Measurements from ENCODE around the gene GPS1.

Gene GPS1

DNA sequence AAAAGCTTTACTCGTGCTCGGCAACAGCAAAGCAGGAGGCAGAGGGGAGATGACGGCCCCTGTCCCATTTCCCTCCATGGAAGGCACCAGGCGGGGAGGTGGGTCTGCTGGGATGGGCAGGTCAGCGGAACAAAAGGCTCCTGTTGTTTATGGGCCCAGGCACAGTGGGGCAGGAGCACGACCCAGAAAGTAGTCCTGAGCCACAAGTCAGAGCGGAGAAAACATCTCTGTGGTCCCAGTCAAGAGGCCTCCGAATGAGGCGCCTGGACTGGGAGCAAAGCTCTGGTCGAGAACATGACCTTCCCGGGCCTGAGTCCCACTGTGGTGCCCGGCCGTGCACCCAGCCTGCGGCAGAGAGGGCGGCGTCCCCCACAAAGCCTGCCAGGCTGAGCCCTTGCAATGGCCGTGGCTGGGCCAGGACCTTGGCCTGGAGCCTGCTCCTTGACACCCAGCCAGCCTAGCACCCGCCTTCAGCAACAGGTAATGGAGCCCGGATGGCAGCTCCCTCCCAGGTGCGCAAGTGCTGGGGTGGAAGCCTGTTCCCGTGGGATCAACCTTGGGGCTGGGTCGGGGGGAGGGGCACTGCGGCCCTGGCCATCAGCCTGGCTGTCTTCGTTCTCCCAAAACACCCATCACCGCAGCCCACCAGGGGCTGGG, 3.7 kb upstream of the GPS1 start:
- H3K36me3 Mint-ChIP-seq (ENCODE audit: insufficient read depth) = no peaks in the 10 kb centered on the region
- no peak for DNase-seq
- H3K27ac Mint-ChIP-seq = no peak overlapping the region
- no peaks in the 10 kb centered on the region for H3K27me3 Mint-ChIP-seq
- ATAC-seq (replicated peaks) = no peak
- no peaks in the 10 kb centered on the region for H3K9me3 Mint-ChIP-seq
- H3K4me3 Mint-ChIP-seq = no peak overlapping the region
- H3K4me1 Mint-ChIP-seq (ENCODE audit: low read depth in 2 of 2) = peaks cover 5 to 10% of the 10 kb centered on the region in 2 donors

DNA sequence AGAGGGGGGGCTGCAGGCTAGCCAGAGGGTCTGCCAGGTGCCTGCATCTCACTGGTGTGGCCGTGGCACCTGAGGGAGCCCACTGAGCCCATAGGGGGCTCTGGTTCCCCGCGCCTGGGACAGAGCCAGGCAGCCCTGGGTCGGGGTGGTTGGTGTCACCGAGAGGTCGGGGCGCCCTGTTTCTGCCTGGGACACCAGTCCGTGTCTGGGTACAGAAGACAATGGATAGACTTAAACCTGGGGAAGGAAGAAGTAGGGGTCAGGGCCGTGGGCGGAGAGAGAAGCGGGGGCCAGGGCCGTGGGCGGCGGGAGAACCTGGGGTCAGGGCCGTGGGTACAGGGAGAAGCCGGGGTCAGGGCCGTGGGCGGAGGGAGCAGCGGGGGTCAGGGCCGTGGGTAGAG, 3.1 kb upstream of the GPS1 start:
- ATAC-seq (replicated peaks) (no peak), DNase-seq (no peak)
- Mint-ChIP-seq H3K4me3 (no peak overlapping the region), H3K36me3 (ENCODE audit: insufficient read depth) (no peaks in the 10 kb centered on the region), H3K9me3 (no peaks in the 10 kb centered on the region), H3K27me3 (no peaks in the 10 kb centered on the region), H3K27ac (no peak overlapping the region), H3K4me1 (ENCODE audit: low read depth in 2 of 2) (peaks cover 5 to 15% of the 10 kb centered on the region in 2 donors)

DNA sequence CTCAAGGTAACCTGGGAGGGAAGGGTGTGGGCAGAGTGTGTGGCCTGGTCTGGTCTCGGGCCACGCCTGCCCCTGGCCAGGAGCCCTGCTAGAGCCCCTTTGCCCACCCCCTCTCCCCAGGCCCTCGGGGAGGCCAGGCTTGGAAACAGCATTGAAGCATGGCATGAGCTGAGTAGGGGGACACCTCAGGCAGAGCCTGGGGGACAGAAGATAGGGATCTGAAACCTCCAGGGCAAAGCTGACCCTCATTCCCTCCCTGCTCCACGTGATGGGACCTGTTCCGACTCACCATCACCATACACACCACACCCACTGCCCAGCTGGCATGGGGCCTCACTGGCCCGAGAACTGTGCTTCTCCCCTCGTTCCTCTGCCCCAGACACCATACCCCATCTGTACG, 2.6 kb upstream of the GPS1 start:
- H3K27ac Mint-ChIP-seq = no peak overlapping the region
- H3K36me3 Mint-ChIP-seq (ENCODE audit: insufficient read depth) = no peaks in the 10 kb centered on the region

DNA sequence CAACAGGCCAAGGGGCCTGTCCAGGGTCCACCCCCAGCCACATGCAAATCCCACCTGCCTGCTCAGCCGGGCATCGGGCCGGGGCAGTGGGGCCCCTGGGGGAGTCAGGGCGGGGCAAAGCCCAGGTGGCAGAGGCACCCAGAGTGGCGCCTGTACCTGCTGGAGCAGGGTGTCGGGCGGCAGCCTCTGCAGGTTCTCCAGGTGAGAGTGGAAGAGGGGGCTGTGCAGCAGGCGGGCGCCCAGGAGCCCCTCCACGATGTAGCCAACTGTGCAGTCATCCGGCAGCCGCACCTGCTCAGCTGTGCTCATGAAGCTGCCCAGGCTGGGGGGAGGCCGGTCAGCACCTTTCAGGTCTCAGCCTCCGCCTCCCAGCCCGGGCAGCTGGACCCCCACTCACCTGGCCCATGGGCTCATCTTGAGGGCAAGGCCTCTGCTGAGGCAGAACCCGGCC, 2.2 kb upstream of the GPS1 start:
- Mint-ChIP-seq H3K9me3 (no peaks in the 10 kb centered on the region), H3K4me3 (peak overlapping the region in 1 of 2 donors; percentile 8), H3K27me3 (no peaks in the 10 kb centered on the region), H3K36me3 (ENCODE audit: insufficient read depth) (no peaks in the 10 kb centered on the region), H3K27ac (no peak overlapping the region), H3K4me1 (ENCODE audit: low read depth in 2 of 2) (peaks cover 5 to 18% of the 10 kb centered on the region in 2 donors)
- DNase-seq = no peak
- ATAC-seq (replicated peaks) = no peak

More for the DNA sequence above, 2.6 kb upstream of the GPS1 start:
- H3K4me3 Mint-ChIP-seq = no peak overlapping the region
- no peaks in the 10 kb centered on the region for H3K9me3 Mint-ChIP-seq
- no peak for ATAC-seq (replicated peaks)
- DNase-seq = no peak
- no peaks in the 10 kb centered on the region for H3K27me3 Mint-ChIP-seq
- peaks cover 5 to 18% of the 10 kb centered on the region in 2 donors for H3K4me1 Mint-ChIP-seq (ENCODE audit: low read depth in 2 of 2)

GRCh38 chr17:82050152-82050760, 1.4 kb upstream of the GPS1 start:
- no peaks in the 10 kb centered on the region for H3K27me3 Mint-ChIP-seq
- H3K36me3 Mint-ChIP-seq (ENCODE audit: insufficient read depth) = peaks cover 3% of the 10 kb centered on the region

DNA sequence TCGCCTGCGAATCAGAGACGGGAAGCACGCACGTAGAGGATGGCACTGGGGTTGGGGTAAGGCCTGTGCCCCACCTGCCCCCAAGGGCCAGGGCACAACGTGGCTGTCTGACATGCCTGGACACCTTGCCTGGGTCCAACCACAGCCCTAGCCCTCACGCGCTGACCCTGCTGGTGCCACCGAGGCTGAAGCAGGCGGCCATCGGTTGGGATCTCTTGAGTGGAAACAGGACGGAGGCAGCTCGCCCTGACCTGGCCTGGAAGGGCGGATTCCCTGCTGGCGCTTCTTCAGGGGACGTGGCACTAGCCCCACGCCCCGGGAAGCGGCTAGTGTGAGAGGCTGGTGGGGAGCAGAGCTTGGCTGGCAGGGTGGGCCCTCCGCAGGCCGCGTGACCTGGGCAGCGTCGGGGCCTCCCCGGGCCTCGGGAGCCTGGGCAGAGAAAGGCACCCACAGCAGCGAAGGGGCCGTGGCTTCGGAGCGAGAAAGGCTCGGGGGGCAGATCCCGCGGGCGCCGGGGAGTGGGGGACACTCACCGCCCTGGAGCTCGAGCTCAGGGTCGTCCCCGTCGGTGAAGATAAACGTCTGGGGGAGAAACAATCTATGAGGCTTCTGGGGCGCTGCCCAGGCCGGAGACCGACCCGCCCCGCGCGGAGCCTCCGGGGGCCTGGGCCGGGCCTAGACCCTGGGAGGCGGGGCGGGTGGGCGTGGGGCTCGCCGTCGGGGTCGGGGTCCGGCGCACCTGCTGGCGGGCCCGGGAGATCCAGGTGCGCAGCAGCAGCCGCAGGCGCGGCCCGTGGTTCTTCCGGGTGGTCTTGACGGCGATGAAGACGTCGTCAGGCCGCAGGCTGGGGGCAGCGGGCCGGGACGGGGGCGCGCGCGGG, 697 bp upstream of the GPS1 start:
- Mint-ChIP-seq H3K36me3 (ENCODE audit: insufficient read depth) (peaks cover 3% of the 10 kb centered on the region), H3K4me1 (ENCODE audit: low read depth in 2 of 2) (peaks cover 5 to 22% of the 10 kb centered on the region in 2 donors), H3K27me3 (no peaks in the 10 kb centered on the region), H3K9me3 (no peaks in the 10 kb centered on the region), H3K27ac (peak overlapping the region; percentile 75 to 89), H3K4me3 (peak overlapping the region; percentile 80 to 88)
- peak; percentile 14 for ATAC-seq (replicated peaks)
- DNase-seq = no peak

More at GRCh38 chr17:82050152-82050760, 1.4 kb upstream of the GPS1 start:
- DNase-seq (no peak), ATAC-seq (replicated peaks) (no peak)
- Mint-ChIP-seq H3K9me3 (no peaks in the 10 kb centered on the region), H3K27ac (peak overlapping the region; percentile 75 to 89), H3K4me1 (ENCODE audit: low read depth in 2 of 2) (peaks cover 5 to 21% of the 10 kb centered on the region in 2 donors), H3K4me3 (peak overlapping the region; percentile 80 to 88)

- H3K4me3 Mint-ChIP-seq = peak overlapping the region; percentile 78 to 83
- H3K27ac Mint-ChIP-seq = no peak overlapping the region
- DNase-seq (no peak), ATAC-seq (replicated peaks) (no peak)
- no peaks in the 10 kb centered on the region for H3K9me3 Mint-ChIP-seq
- H3K27me3 Mint-ChIP-seq = no peaks in the 10 kb centered on the region
- H3K36me3 Mint-ChIP-seq (ENCODE audit: insufficient read depth) = peaks cover 9% of the 10 kb centered on the region
- peaks cover 5 to 22% of the 10 kb centered on the region in 2 donors for H3K4me1 Mint-ChIP-seq (ENCODE audit: low read depth in 2 of 2)
Observed at GRCh38 chr17:82052638-82053059, 951 bp downstream of the GPS1 start.

- Mint-ChIP-seq H3K4me3 (peak overlapping the region; percentile 78 to 83), H3K9me3 (no peaks in the 10 kb centered on the region), H3K36me3 (ENCODE audit: insufficient read depth) (peaks cover 11% of the 10 kb centered on the region), H3K27me3 (no peaks in the 10 kb centered on the region), H3K27ac (no peak overlapping the region), H3K4me1 (ENCODE audit: low read depth in 2 of 2) (peaks cover 5 to 22% of the 10 kb centered on the region in 2 donors)
- ATAC-seq (replicated peaks) (no peak), DNase-seq (no peak)
Observed at GRCh38 chr17:82053130-82053529, 1.4 kb downstream of the GPS1 start.

GRCh38 chr17:82053556-82054263, 2.0 kb downstream of the GPS1 start:
- Mint-ChIP-seq H3K27ac (no peak overlapping the region), H3K4me3 (peak overlapping the region; percentile 78 to 83), H3K36me3 (ENCODE audit: insufficient read depth) (peaks cover 11% of the 10 kb centered on the region), H3K9me3 (no peaks in the 10 kb centered on the region), H3K4me1 (ENCODE audit: low read depth in 2 of 2) (peaks cover 5 to 22% of the 10 kb centered on the region in 2 donors), H3K27me3 (no peaks in the 10 kb centered on the region)
- DNase-seq = no peak
- ATAC-seq (replicated peaks) = no peak

GRCh38 chr17:82054351-82055022, 2.8 kb downstream of the GPS1 start:
- DNase-seq (no peak), ATAC-seq (replicated peaks) (no peak)
- no peaks in the 10 kb centered on the region for H3K9me3 Mint-ChIP-seq
- H3K4me1 Mint-ChIP-seq (ENCODE audit: low read depth in 2 of 2) = peaks cover 5 to 22% of the 10 kb centered on the region in 2 donors
- H3K36me3 Mint-ChIP-seq (ENCODE audit: insufficient read depth) = peaks cover 11% of the 10 kb centered on the region
- H3K27me3 Mint-ChIP-seq = no peaks in the 10 kb centered on the region
- peak overlapping the region in 1 of 2 donors; percentile 22 for H3K27ac Mint-ChIP-seq
- no peak overlapping the region for H3K4me3 Mint-ChIP-seq

- ATAC-seq (replicated peaks) = no peak
- no peaks in the 10 kb centered on the region for H3K27me3 Mint-ChIP-seq
- H3K36me3 Mint-ChIP-seq (ENCODE audit: insufficient read depth) = peaks cover 15% of the 10 kb centered on the region
- H3K9me3 Mint-ChIP-seq = no peaks in the 10 kb centered on the region
- no peak overlapping the region for H3K4me3 Mint-ChIP-seq
- DNase-seq = no peak
- H3K27ac Mint-ChIP-seq = no peak overlapping the region
- H3K4me1 Mint-ChIP-seq (ENCODE audit: low read depth in 2 of 2) = peaks cover 8 to 20% of the 10 kb centered on the region in 2 donors
Observed at GRCh38 chr17:82055023-82055964, 3.6 kb downstream of the GPS1 start.
